ENCODE measurements around the gene KLHL35.
"Not testable (repeated sequence)": the region's sequence is repeated elsewhere in the genome, so short reads cannot be mapped to it uniquely, and the experiment has no call there.

Gene KLHL35

DNA sequence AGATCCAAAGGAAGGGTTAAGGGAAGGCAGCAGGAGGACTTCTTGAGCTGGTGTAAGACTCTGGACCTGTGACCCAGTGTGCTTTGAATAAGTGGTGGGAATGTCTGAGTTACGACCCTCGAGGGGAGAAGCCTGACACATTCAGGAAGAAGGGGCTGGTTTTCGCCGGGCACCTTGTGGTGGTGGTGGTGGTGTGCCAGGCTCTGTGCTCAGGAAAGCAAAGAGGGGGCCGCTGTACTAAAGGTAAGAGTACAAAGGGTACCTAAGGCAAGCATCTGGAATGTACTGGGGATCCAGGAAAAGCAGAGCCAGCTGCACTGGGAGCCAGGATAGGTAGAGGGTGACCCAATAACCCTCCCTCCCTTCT is 6.3 kb downstream of the KLHL35 start:
- DNase-seq (ENCODE audit: low spot score) (no peak), FAIRE-seq (no peak)

DNA sequence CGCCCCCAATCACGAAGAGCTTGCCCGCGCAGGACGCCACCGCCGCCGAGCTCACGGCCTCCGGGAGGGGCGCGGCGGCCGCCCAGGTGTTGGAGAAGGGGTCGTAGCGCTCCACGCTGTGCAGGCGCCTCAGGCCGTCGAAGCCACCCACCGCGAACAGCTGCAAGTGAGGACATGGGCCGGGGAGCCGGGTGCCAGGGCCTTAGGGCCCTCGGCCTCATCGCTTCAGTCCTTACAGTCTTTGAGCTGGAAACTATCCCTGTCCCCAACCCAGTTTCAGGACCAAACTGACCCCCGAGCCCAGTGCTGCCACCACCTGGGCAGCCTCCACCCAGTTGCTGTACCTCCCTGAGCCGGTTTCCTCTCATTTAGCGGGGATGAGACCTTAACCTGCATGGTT is 7.6 kb downstream of the KLHL35 start:
- FAIRE-seq (no peak), DNase-seq (ENCODE audit: low spot score) (no peak)

DNA sequence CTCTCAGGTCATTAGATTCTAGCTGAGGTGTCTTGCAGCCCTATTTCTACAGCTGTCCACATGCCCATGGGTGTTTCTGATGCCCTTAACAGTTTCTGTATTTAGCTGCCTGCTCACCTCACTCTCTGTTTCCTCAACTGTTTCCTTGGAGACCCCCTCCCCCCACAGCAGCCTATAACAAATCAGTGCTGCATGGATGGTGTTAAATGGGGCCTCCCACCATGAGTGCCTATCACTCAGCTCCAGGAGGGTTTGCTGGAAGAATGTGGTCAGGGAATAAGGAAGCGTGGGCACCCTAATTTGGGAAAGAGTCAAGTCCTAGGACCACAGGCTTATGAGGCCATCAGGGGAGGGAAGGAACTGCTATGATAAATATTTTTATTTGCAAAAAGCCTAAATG is 8.6 kb downstream of the KLHL35 start:
- no peak for FAIRE-seq

DNA sequence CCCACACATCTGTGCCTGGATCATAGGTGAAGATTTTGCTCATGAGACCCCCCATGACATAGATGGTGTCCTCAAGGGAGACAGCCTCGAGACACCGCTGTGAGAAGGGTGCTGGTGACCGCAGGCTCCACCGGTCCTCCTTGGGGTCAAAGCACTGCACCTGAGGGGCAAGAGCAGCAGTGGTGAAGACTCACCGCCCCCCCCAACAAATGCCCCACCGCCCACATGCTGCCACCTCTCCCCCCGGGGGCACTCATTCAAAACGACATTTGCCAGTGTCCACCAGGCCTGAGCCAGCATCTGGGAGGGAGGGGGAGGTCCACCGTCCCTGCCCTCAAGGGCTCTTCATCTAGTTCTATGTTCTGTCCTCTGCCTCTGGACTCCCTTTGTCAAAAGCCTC is 9.3 kb downstream of the KLHL35 start:
- no peak for FAIRE-seq

More for the DNA sequence above, 8.6 kb downstream of the KLHL35 start:
- DNase-seq (ENCODE audit: low spot score) = no peak

DNA sequence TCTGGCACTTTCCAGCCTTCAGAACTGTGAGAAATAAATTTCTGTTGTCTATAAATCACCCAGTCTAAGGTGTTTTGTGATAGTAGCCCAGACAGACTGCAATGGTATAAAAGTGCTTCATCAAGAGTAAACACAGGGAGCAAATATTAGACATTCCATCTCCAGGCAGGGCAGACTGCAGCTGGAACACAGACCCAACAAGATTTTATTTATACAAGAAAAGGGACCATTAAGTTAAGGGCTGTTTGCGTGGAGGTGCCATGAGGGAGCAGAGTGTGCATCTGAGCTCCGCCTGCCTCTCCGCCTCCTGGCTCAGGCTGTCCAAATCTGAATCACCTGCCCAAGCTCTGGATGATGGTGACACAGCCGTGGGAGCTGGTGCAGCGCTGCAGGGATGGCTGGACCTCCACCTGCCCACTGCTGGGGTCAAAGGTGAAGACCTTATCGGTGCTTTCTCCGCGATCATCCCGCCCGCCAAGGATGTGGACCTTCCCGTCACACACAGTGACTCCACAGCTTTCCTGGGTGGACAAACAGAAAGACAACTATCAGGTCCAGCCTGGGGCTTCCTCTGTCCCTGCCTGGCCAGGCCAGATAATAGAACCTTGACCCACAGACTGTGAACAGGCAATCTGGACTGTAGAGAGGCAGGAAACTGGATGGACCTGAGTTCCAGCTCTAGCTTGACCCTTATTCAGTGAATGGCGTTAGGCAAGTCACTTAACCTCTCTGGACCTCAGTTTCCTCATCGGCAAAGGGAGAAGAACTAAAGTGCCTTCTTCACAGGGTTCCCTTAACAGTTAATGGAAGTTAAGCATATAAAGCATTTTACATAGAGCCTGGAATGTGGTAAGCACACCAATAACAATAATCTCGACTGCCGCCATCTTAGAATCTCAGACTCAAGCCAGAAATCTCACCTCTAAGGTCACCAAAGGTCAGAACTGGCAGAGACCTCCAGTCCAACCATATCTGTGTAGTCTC is 10.5 kb downstream of the KLHL35 start:
- DNase-seq (ENCODE audit: low spot score) (no peak), FAIRE-seq (no peak)

More for the DNA sequence above, 9.3 kb downstream of the KLHL35 start:
- DNase-seq (ENCODE audit: low spot score) = no peak

DNA sequence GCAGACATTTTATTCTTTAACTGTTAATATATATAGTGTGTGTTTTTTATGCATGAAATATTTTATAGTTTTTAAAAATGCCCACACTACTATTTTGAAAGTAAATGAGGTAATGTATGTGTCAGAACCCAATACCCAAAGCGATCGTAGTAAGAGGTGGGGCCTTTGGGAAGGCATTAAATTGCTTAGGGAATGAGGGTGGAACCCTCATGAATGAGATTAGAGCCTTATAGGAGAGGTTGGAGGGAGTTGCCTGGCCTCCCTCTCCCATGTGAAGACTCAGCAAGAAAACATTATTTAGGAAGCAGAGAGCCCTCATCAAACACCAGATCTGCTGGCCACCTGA is 11.1 kb downstream of the KLHL35 start:
- FAIRE-seq = no peak
- no peak for DNase-seq (ENCODE audit: low spot score)

DNA sequence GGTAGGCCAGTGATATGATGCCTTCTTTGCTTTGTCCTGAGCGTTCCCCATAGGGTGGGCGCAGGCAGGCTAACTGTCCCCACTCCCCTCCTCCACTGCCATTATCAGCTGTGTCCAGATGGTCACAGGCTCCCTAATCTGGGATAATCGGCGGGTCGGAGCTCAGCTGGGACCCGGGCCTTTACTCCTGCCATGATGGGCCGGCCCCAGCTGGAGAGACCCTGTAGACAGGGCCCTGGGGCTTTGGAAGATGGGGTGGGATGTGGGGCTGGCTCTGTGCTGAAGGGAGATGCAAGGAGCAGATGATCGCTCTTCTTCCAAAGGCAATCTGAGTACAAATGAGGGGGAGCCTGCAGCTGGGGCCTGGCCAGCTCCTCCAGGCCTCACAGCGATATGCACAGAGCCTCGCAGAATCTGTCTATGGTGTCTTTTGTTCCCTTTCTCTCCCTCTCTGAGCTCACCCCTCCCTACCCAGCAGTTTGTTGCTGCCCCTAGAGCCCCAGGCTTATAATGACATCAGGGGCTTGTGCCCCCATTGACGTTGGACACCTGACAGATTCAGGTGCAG is 11.9 kb downstream of the KLHL35 start:
- no peak for FAIRE-seq
- DNase-seq (ENCODE audit: low spot score) = no peak

DNA sequence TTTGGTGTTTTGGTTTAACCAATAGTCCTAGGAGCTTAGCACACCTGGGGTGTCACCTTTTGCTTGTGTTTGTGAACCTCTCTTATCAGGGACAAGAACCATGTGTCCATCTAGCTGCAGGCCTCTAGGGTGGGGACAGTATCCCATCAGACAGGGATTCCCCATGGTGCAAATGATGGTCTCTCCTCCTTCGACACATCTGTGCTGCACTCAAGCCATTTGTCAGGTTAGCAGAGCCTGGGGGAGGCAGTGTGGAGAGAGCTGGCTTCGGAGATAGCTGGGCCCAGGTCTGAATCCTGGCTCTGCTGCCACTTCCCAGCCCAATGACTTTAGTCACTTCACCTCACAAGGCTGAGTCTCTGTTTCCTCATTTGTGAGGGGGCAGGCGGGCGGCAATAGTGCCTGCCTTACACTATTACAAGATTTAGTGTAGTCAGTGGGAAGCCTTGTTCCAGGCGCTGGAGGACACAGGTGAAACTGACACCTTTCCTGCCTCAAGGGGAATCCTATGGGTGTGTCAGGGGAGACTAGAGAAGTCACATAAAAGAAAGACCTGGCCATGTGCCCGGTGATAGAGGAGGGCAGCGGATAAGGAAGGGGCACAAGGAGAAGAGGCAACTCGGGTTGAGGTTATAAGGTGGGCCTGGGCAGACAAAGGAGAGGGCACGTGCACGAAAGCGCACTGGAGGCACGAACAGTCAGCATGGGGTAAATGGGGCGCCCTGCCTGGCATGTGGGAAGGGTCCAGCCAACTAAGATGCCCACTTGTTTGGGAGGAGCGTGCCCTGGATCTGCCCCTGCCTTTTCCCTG is 12.6 kb downstream of the KLHL35 start:
- FAIRE-seq = no peak

DNA sequence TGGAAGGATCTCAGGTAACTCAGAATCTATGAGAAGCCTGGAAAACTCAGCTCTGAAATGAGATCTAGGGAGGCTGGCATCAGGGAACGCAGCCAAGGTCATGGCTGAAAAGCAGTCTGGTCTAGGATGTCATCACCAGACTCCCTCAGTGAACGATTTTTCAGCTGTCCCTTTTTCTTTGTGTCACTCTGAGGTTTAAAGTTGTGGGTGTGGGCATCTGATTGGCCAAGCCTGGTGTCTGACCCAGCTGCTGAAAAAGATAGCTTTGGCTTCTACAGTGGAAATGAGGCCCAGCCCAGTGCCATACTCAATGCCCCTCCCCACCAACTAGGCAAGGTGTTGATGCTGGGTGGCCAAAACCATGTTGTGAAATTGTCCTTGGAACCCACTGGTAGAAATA is 19.1 kb downstream of the KLHL35 start:
- FAIRE-seq (no peak), DNase-seq (ENCODE audit: low spot score) (no peak)

More for the DNA sequence above, 12.6 kb downstream of the KLHL35 start:
- DNase-seq (ENCODE audit: low spot score) = no peak

DNA sequence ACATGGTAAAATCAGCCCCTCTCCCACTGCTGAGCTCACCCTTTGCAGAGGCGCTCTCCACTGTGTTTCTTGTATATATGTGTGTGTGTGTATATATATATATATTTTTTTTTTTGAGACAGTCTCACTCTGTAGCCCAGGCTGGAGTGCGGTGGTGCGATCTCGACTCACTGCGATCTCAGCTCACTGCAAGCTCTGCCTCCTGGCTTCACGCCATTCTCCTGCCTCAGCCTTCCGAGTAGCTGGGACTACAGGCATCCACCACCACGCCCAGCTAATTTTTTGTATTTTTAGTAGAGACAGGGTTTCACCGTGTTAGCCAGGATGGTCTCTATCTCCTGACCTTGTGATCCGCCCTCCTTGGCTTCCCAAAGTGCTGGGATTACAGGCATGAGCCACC is 19.9 kb downstream of the KLHL35 start:
- not testable (repeated sequence) for DNase-seq (ENCODE audit: low spot score); FAIRE-seq

DNA sequence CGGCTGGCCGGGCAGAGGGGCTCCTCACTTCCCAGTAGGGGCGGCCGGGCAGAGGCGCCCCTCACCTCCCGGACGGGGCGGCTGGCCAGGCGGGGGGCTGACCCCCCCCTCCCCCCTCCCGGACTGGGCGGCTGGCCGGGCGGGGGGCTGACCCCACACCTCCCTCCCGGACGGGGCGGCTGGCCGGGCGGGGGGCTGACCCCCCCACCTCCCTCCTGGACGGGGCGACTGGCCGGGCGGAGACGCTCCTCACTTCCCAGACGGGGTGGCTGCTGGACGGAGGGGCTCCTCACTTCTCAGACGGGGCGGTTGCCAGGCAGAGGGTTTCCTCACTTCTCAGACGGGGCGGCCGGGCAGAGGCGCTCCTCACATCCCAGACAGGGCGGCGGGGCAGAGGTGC is 23.0 kb downstream of the KLHL35 start:
- FAIRE-seq; DNase-seq (ENCODE audit: low spot score): not testable (repeated sequence)

DNA sequence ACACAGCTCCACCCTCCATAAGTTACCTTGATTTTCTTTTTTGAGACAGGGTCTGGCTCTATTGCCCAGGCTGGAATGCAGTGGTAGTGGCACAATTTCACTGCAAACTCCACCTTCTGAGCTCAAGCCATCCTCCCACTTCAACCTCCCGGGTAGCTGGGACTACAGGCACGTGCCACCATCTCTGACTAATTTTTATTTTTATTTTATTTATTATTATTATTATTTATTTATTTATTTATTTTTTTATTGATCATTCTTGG is 24.1 kb downstream of the KLHL35 start:
- FAIRE-seq = no peak
- no peak for DNase-seq (ENCODE audit: low spot score)

DNA sequence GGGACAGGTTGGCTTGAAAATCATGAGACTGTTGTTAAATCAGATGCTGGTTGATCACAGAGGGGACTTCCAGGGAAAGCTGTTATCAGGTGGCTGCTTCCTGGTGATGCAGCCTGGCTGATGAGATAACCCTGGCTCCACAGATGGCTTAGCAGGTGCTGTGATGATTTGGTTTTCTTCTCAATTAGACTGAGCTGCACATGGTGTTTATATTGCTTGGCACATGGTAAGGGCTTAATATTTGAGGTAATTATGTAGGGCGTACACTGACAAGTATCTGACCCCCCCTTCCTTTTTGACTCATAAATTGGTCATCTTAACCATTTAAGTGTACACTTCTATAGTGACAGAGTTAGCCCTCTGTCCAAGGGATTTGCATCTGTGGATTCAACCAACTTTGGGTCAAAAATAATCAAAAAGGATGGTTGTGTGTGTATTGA is 26.6 kb downstream of the KLHL35 start:
- no peak for DNase-seq (ENCODE audit: low spot score)
- FAIRE-seq = no peak

DNA sequence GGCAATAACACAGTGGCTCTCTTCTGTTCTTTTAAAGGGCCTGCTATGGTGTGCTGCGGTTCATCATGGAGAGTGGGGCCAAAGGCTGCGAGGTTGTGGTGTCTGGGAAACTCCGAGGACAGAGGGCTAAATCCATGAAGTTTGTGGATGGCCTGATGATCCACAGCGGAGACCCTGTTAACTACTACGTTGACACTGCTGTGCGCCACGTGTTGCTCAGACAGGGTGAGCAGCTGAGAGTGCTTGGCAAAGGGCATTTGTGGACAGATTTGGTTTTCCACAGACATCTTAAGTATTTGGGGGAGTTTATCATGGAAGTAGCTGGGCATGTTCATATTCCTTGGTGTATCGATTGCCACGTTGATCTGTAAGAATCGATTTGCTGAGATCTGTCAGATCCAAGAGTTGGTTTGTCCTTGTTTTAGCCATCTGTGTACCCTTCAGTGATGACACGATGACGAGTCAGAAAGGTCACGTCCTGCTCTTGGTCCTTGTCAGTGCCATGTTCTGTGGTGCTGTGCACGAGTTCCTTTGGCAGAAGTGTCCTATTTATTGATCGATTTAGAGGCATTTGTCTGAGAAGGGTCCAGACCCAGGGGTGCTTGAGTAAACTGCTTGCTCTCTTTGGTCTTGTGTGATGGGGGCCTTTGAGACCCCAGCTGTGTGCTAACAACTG is 28.9 kb downstream of the KLHL35 start:
- FAIRE-seq (no peak), DNase-seq (ENCODE audit: low spot score) (no peak)

DNA sequence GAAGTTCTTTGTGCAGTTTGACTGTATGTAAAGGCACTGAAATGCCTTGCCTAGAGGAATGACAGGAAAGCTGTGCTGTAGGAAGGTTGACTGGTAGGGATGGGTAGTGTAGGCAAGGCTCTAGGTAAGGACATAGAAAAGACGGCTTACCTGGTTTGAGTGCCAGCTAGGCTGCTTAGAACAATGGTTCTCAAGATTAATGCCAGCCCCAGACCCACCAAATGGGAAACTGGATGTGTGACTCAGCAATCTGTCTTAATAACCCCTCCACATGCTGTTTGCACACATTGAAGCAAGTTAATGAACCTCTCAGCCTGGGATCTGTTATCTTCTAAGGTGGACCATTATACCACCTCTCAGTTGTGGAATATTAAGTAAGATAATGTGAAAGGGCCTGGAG is 30.0 kb downstream of the KLHL35 start:
- no peak for DNase-seq (ENCODE audit: low spot score)
- FAIRE-seq = no peak

DNA sequence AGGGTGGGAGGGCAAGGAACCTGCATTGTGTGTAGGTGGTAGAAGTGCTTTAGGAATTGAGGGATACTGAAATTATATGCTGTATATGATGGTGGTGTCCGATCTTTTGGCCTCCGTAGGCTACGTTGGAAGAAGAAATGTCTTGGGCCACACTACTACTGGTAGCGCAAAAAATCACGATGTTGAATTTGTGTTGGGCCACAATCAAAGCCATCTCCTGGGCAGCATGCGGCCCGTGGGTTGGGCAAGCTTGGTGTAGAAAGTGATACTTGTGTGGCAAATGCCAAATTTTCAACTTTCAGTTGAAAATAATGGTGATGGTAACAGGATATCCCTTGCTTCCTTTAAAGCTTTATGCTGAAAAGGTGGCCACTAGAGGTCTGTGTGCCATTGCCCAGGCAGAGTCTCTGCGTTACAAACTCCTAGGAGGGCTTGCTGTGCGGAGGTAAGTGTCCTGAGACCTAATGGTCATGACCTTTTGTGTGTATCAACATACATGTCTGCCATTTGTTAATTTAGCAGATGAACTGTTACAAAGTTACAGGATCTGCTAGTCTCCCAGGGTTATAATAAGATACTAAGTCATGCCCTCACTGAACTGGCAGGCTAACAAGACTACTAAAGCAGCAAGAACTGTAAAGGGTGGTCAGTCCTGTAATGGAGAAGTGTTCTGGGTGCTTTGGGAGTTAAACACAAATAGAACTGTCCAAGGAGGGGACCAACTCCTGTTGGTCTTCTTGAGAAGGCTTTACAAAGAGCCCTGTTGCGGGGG is 30.8 kb downstream of the KLHL35 start:
- no peak for DNase-seq (ENCODE audit: low spot score)
- FAIRE-seq = no peak

DNA sequence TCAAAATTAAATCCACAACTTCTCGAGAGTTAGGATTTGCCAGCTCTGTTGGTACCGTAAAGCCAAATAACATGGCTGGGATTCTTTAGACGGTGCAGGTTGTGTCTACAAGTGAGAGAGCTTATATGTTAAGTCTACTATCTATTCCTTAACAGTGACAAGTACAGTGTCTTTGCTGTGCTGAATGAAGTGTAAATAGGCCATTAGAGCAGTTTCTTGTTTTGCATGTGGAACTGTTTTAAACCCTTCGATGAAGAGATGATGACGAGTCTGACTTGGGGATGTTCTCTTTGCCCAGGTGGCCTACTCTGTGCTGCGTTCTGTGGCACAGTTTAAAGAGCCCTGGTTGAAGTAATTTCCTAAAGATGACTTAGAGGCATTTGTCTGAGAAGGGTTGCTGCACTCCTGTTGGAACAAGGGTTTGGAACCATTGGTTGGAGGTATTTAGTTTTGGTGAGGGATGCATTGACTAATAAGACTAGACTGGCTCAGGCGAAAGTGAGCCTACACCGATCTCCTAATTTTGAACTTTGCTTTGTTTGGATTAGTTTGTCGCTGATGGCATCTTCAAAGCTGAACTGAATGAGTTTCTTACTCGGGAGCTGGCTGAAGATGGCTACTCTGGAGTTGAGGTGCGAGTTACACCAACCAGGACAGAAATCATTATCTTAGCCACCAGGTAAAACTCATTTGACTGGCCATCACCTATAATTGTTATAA is 32.7 kb downstream of the KLHL35 start:
- FAIRE-seq (no peak), DNase-seq (ENCODE audit: low spot score) (no peak)

DNA sequence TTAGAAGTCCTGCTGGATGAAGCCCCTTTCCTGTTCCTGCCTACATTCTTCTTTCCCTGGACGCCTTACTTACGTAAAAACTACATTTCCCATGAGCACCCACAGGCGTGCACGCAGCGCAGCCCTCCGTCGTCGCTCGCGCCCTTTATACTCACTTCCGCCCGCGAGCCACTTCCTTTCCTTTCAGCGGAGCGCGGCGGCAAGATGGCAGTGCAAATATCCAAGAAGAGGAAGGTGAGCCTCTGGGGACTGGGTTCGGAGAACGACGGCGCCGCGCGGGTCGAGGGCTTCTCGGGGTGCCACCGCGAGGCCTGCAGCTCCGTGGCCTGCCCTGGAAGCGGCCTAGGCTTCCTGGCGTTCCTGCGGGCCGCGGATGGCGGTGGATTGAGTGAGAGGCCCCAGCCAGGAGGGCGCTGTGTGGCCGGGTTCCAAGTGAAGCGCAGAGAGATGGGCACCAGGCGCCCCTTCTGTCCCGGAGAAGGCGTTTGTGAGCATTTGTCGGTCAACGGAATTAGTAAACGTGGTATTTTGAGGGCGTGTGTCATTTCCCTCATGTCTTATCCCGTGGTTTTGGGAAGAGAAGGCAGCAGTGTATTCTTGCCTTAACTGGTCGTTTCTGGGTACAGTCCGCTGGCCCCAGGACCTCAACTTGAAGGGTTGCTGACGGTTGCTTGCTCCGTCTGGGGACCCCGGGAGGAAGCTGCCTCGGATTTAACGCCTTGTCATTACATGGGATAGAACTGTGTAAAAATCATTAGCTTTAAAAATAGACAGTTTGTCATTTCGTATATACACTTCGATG is 33.5 kb downstream of the KLHL35 start, which contains the start of gene RPS3:
Gene RPS3 (plus strand): TSS at position 175 of the 802 bp plus-strand sequence. CDS start 30 bp downstream, at position 205.
- peak; percentile 75 for DNase-seq (ENCODE audit: low spot score)
- no peak for FAIRE-seq

DNA sequence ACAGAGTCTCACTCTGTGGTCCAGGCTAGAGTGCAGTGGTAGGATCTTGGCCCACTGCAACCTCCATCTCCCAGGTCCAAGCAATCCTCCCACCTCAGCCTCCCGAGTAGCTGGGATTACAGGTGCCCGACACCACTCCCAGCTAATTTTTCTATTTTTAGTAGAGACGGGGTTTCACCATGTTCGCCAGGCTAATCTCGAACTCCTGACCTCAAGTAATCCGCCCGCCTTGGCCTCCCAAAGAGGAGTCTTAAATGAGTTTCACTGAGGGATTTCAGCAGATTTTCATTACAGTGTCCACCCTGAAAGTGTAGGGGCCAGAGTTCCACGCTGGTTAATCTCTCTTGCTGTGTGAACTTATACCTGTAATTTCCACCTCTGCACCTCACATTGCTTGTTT is 34.1 kb downstream of the KLHL35 start:
- no peak for FAIRE-seq

More for the DNA sequence above, 34.1 kb downstream of the KLHL35 start:
- DNase-seq (ENCODE audit: low spot score) = no peak
